ENCODE results near the gene SFXN4.

GRCh38 chr10:119178372-119179119, 13.0 kb upstream of the SFXN4 start, which contains the start of gene PRDX3:
- TF ChIP-seq CTCF (conservative IDR thresholded peaks at IDR 0.05; ENCODE audit: low read depth in 2 of 2), result no peak
- peak; percentile 99 for TF ChIP-seq POLR2AphosphoS5 (IDR thresholded peaks at IDR 0.05; ENCODE audit: low read depth)
- TF ChIP-seq JUNB (IDR thresholded peaks at IDR 0.05; ENCODE audit: unreplicated experiment), result no peak
- TF ChIP-seq EZH2 (IDR thresholded peaks at IDR 0.05; ENCODE audit: low read depth, unreplicated experiment), result no peak
- TF ChIP-seq, protein P1, sequence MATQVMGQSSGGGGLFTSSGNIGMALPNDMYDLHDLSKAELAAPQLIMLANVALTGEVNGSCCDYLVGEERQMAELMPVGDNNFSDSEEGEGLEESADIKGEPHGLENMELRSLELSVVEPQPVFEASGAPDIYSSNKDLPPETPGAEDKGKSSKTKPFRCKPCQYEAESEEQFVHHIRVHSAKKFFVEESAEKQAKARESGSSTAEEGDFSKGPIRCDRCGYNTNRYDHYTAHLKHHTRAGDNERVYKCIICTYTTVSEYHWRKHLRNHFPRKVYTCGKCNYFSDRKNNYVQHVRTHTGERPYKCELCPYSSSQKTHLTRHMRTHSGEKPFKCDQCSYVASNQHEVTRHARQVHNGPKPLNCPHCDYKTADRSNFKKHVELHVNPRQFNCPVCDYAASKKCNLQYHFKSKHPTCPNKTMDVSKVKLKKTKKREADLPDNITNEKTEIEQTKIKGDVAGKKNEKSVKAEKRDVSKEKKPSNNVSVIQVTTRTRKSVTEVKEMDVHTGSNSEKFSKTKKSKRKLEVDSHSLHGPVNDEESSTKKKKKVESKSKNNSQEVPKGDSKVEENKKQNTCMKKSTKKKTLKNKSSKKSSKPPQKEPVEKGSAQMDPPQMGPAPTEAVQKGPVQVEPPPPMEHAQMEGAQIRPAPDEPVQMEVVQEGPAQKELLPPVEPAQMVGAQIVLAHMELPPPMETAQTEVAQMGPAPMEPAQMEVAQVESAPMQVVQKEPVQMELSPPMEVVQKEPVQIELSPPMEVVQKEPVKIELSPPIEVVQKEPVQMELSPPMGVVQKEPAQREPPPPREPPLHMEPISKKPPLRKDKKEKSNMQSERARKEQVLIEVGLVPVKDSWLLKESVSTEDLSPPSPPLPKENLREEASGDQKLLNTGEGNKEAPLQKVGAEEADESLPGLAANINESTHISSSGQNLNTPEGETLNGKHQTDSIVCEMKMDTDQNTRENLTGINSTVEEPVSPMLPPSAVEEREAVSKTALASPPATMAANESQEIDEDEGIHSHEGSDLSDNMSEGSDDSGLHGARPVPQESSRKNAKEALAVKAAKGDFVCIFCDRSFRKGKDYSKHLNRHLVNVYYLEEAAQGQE (IDR thresholded peaks at IDR 0.05; ENCODE audit: unreplicated experiment), result no peak
- no peak for TF ChIP-seq EZH2phosphoT487 (IDR thresholded peaks at IDR 0.05; ENCODE audit: unreplicated experiment)
- no peak for TF ChIP-seq CREB1 (CRISPR knock-in tag; IDR thresholded peaks at IDR 0.05; ENCODE audit: low read depth)
- TF ChIP-seq ZNF331 (CRISPR knock-in tag; IDR thresholded peaks at IDR 0.05; ENCODE audit: low read depth), result no peak
- TF ChIP-seq, protein P2, sequence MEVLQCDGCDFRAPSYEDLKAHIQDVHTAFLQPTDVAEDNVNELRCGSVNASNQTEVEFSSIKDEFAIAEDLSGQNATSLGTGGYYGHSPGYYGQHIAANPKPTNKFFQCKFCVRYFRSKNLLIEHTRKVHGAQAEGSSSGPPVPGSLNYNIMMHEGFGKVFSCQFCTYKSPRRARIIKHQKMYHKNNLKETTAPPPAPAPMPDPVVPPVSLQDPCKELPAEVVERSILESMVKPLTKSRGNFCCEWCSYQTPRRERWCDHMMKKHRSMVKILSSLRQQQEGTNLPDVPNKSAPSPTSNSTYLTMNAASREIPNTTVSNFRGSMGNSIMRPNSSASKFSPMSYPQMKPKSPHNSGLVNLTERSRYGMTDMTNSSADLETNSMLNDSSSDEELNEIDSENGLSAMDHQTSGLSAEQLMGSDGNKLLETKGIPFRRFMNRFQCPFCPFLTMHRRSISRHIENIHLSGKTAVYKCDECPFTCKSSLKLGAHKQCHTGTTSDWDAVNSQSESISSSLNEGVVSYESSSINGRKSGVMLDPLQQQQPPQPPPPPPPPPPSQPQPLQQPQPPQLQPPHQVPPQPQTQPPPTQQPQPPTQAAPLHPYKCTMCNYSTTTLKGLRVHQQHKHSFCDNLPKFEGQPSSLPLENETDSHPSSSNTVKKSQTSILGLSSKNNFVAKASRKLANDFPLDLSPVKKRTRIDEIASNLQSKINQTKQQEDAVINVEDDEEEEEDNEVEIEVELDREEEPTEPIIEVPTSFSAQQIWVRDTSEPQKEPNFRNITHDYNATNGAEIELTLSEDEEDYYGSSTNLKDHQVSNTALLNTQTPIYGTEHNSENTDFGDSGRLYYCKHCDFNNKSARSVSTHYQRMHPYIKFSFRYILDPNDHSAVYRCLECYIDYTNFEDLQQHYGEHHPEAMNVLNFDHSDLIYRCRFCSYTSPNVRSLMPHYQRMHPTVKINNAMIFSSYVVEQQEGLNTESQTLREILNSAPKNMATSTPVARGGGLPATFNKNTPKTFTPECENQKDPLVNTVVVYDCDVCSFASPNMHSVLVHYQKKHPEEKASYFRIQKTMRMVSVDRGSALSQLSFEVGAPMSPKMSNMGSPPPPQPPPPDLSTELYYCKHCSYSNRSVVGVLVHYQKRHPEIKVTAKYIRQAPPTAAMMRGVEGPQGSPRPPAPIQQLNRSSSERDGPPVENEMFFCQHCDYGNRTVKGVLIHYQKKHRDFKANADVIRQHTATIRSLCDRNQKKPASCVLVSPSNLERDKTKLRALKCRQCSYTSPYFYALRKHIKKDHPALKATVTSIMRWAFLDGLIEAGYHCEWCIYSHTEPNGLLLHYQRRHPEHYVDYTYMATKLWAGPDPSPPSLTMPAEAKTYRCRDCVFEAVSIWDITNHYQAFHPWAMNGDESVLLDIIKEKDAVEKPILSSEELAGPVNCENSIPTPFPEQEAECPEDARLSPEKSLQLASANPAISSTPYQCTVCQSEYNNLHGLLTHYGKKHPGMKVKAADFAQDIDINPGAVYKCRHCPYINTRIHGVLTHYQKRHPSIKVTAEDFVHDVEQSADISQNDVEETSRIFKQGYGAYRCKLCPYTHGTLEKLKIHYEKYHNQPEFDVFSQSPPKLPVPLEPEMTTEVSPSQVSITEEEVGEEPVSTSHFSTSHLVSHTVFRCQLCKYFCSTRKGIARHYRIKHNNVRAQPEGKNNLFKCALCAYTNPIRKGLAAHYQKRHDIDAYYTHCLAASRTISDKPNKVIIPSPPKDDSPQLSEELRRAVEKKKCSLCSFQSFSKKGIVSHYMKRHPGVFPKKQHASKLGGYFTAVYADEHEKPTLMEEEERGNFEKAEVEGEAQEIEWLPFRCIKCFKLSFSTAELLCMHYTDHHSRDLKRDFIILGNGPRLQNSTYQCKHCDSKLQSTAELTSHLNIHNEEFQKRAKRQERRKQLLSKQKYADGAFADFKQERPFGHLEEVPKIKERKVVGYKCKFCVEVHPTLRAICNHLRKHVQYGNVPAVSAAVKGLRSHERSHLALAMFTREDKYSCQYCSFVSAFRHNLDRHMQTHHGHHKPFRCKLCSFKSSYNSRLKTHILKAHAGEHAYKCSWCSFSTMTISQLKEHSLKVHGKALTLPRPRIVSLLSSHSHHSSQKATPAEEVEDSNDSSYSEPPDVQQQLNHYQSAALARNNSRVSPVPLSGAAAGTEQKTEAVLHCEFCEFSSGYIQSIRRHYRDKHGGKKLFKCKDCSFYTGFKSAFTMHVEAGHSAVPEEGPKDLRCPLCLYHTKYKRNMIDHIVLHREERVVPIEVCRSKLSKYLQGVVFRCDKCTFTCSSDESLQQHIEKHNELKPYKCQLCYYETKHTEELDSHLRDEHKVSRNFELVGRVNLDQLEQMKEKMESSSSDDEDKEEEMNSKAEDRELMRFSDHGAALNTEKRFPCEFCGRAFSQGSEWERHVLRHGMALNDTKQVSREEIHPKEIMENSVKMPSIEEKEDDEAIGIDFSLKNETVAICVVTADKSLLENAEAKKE (CRISPR knock-in tag; IDR thresholded peaks at IDR 0.05), result no peak
